ENCODE measurements around the gene EFCAB7.
A peak's percentile ranks its signal among the peaks of the same experiment; 100 is the strongest.

The EFCAB7 gene

GRCh38 chr1:63522891-63523728 is at the start of gene EFCAB7, which contains the start of gene ITGB3BP (continued):
- TF ChIP-seq ZSCAN23 (tag by site-specific recombination; IDR thresholded peaks at IDR 0.05): peak; percentile 99
- TF ChIP-seq ZNF76 (tag by site-specific recombination; IDR thresholded peaks at IDR 0.05; ENCODE audit: borderline replicate concordance, low read depth): peak; percentile 93
- TF ChIP-seq PRDM1 (tag by site-specific recombination; IDR thresholded peaks at IDR 0.05): peak; percentile 70; the same call in 1 of the 2 replicates
- TF ChIP-seq ZNF335 (tag by site-specific recombination; conservative IDR thresholded peaks at IDR 0.05): peak; percentile 65
- TF ChIP-seq ZNF48 (tag by site-specific recombination; IDR thresholded peaks at IDR 0.05): 0 out of 2 replicates have a peak, but pooled peaks have one; percentile 60
- TF ChIP-seq ZNF529 (tag by site-specific recombination; IDR thresholded peaks at IDR 0.05; ENCODE audit: insufficient replicate concordance): peak; percentile 55
- TF ChIP-seq, protein P1, sequence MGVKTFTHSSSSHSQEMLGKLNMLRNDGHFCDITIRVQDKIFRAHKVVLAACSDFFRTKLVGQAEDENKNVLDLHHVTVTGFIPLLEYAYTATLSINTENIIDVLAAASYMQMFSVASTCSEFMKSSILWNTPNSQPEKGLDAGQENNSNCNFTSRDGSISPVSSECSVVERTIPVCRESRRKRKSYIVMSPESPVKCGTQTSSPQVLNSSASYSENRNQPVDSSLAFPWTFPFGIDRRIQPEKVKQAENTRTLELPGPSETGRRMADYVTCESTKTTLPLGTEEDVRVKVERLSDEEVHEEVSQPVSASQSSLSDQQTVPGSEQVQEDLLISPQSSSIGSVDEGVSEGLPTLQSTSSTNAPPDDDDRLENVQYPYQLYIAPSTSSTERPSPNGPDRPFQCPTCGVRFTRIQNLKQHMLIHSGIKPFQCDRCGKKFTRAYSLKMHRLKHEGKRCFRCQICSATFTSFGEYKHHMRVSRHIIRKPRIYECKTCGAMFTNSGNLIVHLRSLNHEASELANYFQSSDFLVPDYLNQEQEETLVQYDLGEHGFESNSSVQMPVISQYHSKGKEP (tag by site-specific recombination; IDR thresholded peaks at IDR 0.05): peak; percentile 67; the same call in 1 of the 2 replicates
- TF ChIP-seq ZNF658 (tag by site-specific recombination; IDR thresholded peaks at IDR 0.05): no peak
- TF ChIP-seq GLI4 (tag by site-specific recombination; IDR thresholded peaks at IDR 0.05): peak; percentile 99
- TF ChIP-seq ZNF596 (tag by site-specific recombination; IDR thresholded peaks at IDR 0.05): peak; percentile 36; the same call in 1 of the 2 replicates
- TF ChIP-seq, protein P2, sequence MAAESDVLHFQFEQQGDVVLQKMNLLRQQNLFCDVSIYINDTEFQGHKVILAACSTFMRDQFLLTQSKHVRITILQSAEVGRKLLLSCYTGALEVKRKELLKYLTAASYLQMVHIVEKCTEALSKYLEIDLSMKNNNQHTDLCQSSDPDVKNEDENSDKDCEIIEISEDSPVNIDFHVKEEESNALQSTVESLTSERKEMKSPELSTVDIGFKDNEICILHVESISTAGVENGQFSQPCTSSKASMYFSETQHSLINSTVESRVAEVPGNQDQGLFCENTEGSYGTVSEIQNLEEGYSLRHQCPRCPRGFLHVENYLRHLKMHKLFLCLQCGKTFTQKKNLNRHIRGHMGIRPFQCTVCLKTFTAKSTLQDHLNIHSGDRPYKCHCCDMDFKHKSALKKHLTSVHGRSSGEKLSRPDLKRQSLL (tag by site-specific recombination; IDR thresholded peaks at IDR 0.05): peak; percentile 90
- peak; percentile 64 for TF ChIP-seq WT1 (tag by site-specific recombination; IDR thresholded peaks at IDR 0.05)
- no peak for TF ChIP-seq ZNF473 (tag by site-specific recombination; IDR thresholded peaks at IDR 0.05)
- no peak for TF ChIP-seq ZNF571 (tag by site-specific recombination; IDR thresholded peaks at IDR 0.05)
- TF ChIP-seq ZNF830 (tag by site-specific recombination; IDR thresholded peaks at IDR 0.05; ENCODE audit: low read depth): no peak
- TF ChIP-seq, protein P3, sequence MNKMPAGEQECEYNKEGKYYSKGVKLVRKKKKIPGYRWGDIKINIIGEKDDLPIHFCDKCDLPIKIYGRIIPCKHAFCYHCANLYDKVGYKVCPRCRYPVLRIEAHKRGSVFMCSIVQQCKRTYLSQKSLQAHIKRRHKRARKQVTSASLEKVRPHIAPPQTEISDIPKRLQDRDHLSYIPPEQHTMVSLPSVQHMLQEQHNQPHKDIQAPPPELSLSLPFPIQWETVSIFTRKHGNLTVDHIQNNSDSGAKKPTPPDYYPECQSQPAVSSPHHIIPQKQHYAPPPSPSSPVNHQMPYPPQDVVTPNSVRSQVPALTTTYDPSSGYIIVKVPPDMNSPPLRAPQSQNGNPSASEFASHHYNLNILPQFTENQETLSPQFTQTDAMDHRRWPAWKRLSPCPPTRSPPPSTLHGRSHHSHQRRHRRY (tag by site-specific recombination; IDR thresholded peaks at IDR 0.05): peak; percentile 74; the same call in 1 of the 2 replicates
- TF ChIP-seq SP7 (tag by site-specific recombination; IDR thresholded peaks at IDR 0.05): peak; percentile 99
- peak; percentile 78; the same call in 1 of the 2 replicates for TF ChIP-seq BCL11B (tag by site-specific recombination; IDR thresholded peaks at IDR 0.05; ENCODE audit: low read depth)
- peak; percentile 100 for TF ChIP-seq REPIN1 (tag by site-specific recombination; IDR thresholded peaks at IDR 0.05; ENCODE audit: low read depth)
- peak; percentile 100 for TF ChIP-seq ZBTB11 (tag by site-specific recombination; conservative IDR thresholded peaks at IDR 0.05; ENCODE audit: low read depth)
- no peak for TF ChIP-seq ZNF426 (tag by site-specific recombination; IDR thresholded peaks at IDR 0.05)
- TF ChIP-seq, protein P4, sequence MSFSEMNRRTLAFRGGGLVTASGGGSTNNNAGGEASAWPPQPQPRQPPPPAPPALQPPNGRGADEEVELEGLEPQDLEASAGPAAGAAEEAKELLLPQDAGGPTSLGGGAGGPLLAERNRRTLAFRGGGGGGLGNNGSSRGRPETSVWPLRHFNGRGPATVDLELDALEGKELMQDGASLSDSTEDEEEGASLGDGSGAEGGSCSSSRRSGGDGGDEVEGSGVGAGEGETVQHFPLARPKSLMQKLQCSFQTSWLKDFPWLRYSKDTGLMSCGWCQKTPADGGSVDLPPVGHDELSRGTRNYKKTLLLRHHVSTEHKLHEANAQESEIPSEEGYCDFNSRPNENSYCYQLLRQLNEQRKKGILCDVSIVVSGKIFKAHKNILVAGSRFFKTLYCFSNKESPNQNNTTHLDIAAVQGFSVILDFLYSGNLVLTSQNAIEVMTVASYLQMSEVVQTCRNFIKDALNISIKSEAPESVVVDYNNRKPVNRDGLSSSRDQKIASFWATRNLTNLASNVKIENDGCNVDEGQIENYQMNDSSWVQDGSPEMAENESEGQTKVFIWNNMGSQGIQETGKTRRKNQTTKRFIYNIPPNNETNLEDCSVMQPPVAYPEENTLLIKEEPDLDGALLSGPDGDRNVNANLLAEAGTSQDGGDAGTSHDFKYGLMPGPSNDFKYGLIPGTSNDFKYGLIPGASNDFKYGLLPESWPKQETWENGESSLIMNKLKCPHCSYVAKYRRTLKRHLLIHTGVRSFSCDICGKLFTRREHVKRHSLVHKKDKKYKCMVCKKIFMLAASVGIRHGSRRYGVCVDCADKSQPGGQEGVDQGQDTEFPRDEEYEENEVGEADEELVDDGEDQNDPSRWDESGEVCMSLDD (tag by site-specific recombination; IDR thresholded peaks at IDR 0.05): 0 out of 2 replicates have a peak, but pooled peaks have one; percentile 59
- no peak for TF ChIP-seq ZNF292 (tag by site-specific recombination; IDR thresholded peaks at IDR 0.05; ENCODE audit: borderline replicate concordance, low read depth)
- peak; percentile 90 for TF ChIP-seq YY2 (tag by site-specific recombination; IDR thresholded peaks at IDR 0.05)
